Measurements from ENCODE around the gene NFXL1. TPM values are rescaled to one million over a fixed set of nuclear protein-coding genes. Genes with fewer than 3 reads are reported as not detected.

NFXL1 gene
- total and polyA plus RNA-seq, 2 of the 4 experiments (the other 2 are of a cell fraction): 13.9 to 23.1 TPM

DNA sequence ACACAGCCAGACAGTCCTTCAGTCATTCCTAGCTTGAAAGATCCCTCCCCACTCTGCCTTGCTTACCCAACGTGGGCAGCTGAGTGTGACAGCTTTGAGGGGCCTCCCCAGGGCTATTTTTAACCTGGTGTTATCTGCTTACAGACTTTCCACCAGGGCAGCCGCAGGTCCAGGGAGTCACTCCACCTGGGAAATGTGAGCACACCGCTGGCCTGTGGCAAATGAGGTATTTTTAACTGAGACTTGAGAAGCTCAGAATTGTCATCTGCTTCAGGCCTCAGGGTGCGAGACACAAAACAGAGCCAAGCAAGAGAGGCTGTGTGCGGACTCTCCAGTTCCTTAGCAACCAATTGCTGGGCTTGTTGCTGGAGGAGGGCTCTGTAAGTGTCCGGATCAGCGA, 89.5 kb downstream of the NFXL1 start:
- no peak overlapping the region for H3K23ac ChIP-seq (ENCODE audit: low read depth, low read length)
- CTCF ChIA-PET: interaction anchor here (0.6 kb wide), 1 partner anchor 12 kb away, joined by 3 read pairs; no protein-coding TSS in a partner anchor
- intact Hi-C loops (cut with micrococcal nuclease): no loop called here

More for the DNA sequence above, 89.5 kb downstream of the NFXL1 start:
- TF ChIP-seq FOS (IDR thresholded peaks at IDR 0.05; ENCODE audit: low read depth, low read length) (no peak), MAFK (IDR thresholded peaks at IDR 0.05; ENCODE audit: low read depth, low read length) (no peak), CEBPB (IDR thresholded peaks at IDR 0.05; ENCODE audit: low read depth, low read length) (no peak), NFE2L2 (IDR thresholded peaks at IDR 0.05; ENCODE audit: low read depth, low read length) (no peak), RFX5 (IDR thresholded peaks at IDR 0.05; ENCODE audit: low read depth, low read length) (no peak), BHLHE40 (IDR thresholded peaks at IDR 0.05; ENCODE audit: low read depth, low read length) (no peak)
- TF ChIP-seq, protein P1, sequence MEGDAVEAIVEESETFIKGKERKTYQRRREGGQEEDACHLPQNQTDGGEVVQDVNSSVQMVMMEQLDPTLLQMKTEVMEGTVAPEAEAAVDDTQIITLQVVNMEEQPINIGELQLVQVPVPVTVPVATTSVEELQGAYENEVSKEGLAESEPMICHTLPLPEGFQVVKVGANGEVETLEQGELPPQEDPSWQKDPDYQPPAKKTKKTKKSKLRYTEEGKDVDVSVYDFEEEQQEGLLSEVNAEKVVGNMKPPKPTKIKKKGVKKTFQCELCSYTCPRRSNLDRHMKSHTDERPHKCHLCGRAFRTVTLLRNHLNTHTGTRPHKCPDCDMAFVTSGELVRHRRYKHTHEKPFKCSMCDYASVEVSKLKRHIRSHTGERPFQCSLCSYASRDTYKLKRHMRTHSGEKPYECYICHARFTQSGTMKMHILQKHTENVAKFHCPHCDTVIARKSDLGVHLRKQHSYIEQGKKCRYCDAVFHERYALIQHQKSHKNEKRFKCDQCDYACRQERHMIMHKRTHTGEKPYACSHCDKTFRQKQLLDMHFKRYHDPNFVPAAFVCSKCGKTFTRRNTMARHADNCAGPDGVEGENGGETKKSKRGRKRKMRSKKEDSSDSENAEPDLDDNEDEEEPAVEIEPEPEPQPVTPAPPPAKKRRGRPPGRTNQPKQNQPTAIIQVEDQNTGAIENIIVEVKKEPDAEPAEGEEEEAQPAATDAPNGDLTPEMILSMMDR (conservative IDR thresholded peaks at IDR 0.05; ENCODE audit: low read depth, low read length): no peak
- in situ Hi-C loops (cut with MboI; ENCODE audit: low sequenced_read_pairs) (no loop called here), dilution Hi-C loops (cut with HindIII; ENCODE audit: low sequenced_read_pairs, unreplicated experiment) (no loop called here)
- Histone ChIP-seq H3K27ac (ENCODE audit: insufficient read depth, low read length) (no peak overlapping the region), H3K4me3 (ENCODE audit: insufficient read depth, low read depth, low read length) (no peak overlapping the region), H3K79me1 (ENCODE audit: low read depth in 1 of 2, low read length in 2 of 2) (no peaks in the 10 kb centered on the region), H3K56ac (ENCODE audit: extremely low read depth, insufficient read depth, low read length) (no peak overlapping the region), H3K9me3 (ENCODE audit: control insufficient read depth, insufficient read depth, low read length) (no peaks in the 10 kb centered on the region), H3K4me1 (ENCODE audit: control insufficient read depth, insufficient read depth, low read length) (no peaks in the 10 kb centered on the region), H3K4ac (ENCODE audit: low read depth, low read length) (no peak overlapping the region), H2BK20ac (ENCODE audit: low read depth, low read length) (no peak overlapping the region), H3K9ac (ENCODE audit: low read depth, low read length) (no peak overlapping the region), H3K36me3 (ENCODE audit: control insufficient read depth, insufficient read depth, low read length) (no peaks in the 10 kb centered on the region), H2BK5ac (ENCODE audit: low read depth, low read length, poor library complexity, severe bottlenecking) (no peak overlapping the region), H2AK9ac (replicated peaks; ENCODE audit: low read depth, low read length, poor library complexity) (no peak overlapping the region), H2BK15ac (ENCODE audit: low read depth, low read length) (no peak overlapping the region), H4K8ac (ENCODE audit: low read depth in 2 of 2, low read length in 2 of 2) (no peak overlapping the region), H2AFZ (replicated peaks; ENCODE audit: low read length, poor library complexity) (no peak overlapping the region), H4K91ac (ENCODE audit: insufficient read depth, low read depth, low read length) (no peak overlapping the region), H2AK5ac (ENCODE audit: low read depth, low read length) (no peak overlapping the region), H3K14ac (replicated peaks; ENCODE audit: low read depth, low read length) (no peak overlapping the region), H3K9me1 (ENCODE audit: insufficient read depth, low read length) (no peaks in the 10 kb centered on the region), H4K20me1 (ENCODE audit: insufficient read depth, low read length) (no peaks in the 10 kb centered on the region), H3K27me3 (ENCODE audit: control insufficient read depth, insufficient read depth, low read length) (no peaks in the 10 kb centered on the region; the same call in 1 of the 2 replicates), H2BK120ac (ENCODE audit: low read depth, low read length) (no peak overlapping the region), H3K18ac (ENCODE audit: low read depth, low read length) (no peak overlapping the region), H3K4me2 (ENCODE audit: low read depth, low read length) (no peak overlapping the region), H4K5ac (ENCODE audit: low read depth, low read length) (no peak overlapping the region)
- ATAC-seq (ENCODE audit: low read depth): no peak
- DNase-seq: no peak
- 67% methylated on average over 1 of the region's 7 CpGs; no CpG with 5 or more reads in 1 of the 2 experiments for WGBS, 2 experiments (ENCODE audit: extremely low coverage in 2 of 2, insufficient read length in 1 of 2)
- POLR2A ChIA-PET (ENCODE audit: unreplicated experiment): no interaction called here
- no TSS peak for BruUV-seq (replicated peaks)
